Choroid plexus epithelial cell (primary cell): ENCODE data around the gene SPINDOC.
"Not testable (repeated sequence)": the region's sequence is repeated elsewhere in the genome, so short reads cannot be mapped to it uniquely, and the experiment has no call there.

Source experiments
- DNase-seq: peaks from one replicate; pipeline ENCODE4 v3.0.0-alpha.2; 2010; ENCODE audit warnings: low read depth
- H3K4me3 ChIP-seq: 2 replicates; pipeline ENCODE4 v1.5.1; 2011; ENCODE audit warnings: low read depth, mild to moderate bottlenecking, control low read depth, low read length, moderate library complexity
- TF ChIP-seq, protein P1 (sequence below): conservative IDR thresholded peaks from 2 replicates; pipeline ENCODE4 v1.5.1; 2011; ENCODE audit warnings: low read depth, mild to moderate bottlenecking, control low read depth, inconsistent platforms, low read length, moderate library complexity

The SPINDOC gene

DNA sequence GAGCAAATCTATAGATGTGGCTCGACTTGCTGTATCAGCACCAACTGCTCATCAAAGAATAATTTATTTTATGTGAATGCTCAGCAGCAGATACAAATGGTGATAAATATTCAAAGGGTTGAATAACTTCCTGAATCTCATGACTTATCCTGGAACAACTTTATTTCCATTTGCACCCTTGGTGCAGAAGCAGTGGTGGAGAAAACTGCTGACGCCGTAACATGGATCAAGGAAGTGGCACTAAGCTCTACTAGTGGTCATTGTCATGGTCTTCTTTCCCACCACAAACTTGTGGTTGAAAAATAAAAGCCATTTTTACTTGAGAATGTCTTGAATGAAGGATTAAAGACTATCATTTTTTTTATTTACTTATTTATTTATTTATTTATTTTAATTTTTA, 40.2 kb downstream of the SPINDOC start:
- TF ChIP-seq, protein P1, sequence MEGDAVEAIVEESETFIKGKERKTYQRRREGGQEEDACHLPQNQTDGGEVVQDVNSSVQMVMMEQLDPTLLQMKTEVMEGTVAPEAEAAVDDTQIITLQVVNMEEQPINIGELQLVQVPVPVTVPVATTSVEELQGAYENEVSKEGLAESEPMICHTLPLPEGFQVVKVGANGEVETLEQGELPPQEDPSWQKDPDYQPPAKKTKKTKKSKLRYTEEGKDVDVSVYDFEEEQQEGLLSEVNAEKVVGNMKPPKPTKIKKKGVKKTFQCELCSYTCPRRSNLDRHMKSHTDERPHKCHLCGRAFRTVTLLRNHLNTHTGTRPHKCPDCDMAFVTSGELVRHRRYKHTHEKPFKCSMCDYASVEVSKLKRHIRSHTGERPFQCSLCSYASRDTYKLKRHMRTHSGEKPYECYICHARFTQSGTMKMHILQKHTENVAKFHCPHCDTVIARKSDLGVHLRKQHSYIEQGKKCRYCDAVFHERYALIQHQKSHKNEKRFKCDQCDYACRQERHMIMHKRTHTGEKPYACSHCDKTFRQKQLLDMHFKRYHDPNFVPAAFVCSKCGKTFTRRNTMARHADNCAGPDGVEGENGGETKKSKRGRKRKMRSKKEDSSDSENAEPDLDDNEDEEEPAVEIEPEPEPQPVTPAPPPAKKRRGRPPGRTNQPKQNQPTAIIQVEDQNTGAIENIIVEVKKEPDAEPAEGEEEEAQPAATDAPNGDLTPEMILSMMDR: no peak

GRCh38 chr11:63854696-63855095, 41.4 kb downstream of the SPINDOC start:
- TF ChIP-seq, protein P1: no peak
- DNase-seq: no peak

More for the DNA sequence above, 40.2 kb downstream of the SPINDOC start:
- no peak overlapping the region for H3K4me3 ChIP-seq
- DNase-seq: no peak

GRCh38 chr11:63855975-63856374, 42.7 kb downstream of the SPINDOC start:
- H3K4me3 ChIP-seq: no peak overlapping the region
- DNase-seq: no peak
- TF ChIP-seq, protein P1: no peak

More at GRCh38 chr11:63854696-63855095, 41.4 kb downstream of the SPINDOC start:
- H3K4me3 ChIP-seq: no peak overlapping the region

DNA sequence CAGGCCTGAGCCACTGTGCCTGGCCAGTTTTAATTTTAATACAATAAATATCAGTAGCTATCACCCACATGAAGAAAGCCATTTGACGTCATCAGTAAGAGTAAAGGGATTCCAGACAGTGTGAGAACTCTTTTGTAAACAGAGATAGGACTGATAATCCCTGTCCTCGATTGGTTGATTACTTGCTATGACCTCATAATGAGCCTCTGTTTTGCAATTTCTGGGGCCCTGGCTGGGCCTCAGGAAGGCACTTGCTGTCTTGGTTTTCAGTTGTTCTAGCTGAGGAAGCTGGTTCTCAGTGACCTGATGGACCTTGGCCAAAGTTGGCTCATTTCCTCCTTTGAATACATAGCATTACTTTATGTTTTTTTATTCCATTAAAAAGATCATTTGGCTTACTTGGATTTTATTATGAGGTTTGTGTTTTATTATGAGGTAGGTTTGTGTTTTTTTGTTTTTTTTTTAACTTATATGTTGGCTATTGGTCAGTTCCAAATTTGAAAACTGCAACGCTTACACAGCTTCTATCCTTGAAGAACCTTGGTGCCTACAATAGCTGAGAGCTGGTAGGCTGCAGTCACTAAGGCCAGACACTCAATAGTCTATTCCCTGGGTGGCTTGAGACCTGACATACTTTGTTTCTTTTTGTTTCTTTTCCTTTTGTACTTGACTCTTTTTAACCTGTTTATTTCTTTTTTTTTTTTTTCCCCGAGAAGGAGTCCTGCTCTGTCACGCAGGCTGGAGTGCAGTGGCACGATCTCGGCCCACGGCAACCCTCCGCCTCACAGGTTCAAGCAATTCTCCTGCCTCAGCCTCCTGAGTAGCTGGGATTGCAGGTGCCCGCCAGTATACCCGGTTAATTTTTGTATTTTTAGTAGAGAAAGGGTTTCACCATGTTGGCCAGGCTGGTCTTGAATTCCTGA, 45.6 kb downstream of the SPINDOC start:
- no peak overlapping the region for H3K4me3 ChIP-seq
- peak; percentile 94 for DNase-seq
- TF ChIP-seq, protein P1: no peak

- DNase-seq: peak; percentile 61
- TF ChIP-seq, protein P1: no peak
- H3K4me3 ChIP-seq: no peak overlapping the region
Measured at GRCh38 chr11:63862923-63863322, 49.7 kb downstream of the SPINDOC start.

DNA sequence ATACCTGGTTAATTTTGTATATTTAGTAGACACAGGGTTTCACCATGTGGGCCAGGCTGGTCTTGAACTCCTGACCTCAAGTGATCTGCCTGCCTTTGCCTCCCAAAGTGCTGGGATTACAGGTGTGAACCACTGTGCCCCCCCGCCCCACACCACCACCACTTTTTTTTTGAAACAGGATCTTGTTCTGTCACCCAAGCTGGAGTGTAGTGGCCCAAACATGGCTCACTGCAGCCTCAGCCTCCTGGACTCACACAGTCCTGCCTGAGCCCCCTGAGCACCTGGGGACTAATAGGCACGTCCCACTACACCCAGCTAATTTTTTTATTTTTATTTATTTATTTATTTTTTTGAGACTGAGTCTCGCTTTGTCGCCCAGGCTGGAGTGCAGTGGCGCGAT, 50.4 kb downstream of the SPINDOC start:
- not testable (repeated sequence) for DNase-seq, H3K4me3 ChIP-seq

DNA sequence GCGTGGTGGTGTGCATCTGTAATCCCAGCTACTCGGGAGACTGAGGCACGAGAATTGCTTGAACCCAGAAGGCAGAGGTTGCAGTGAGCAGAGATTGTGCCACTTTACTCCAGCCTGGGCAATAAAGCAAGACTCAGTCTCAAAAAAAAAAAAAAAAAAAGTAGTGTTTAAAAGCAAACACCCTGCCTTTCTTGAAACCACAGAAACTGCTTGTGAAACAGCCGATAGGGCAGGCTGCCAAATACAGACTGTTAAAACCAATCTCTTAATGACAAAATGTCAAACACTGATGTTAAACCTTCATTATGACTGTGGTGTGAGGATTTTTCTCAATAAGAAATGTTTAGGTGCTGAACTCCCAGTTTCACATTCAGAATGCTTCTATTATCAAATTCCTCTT, 53.0 kb downstream of the SPINDOC start:
- peak; percentile 87 for DNase-seq
- TF ChIP-seq, protein P1: no peak
- H3K4me3 ChIP-seq: no peak overlapping the region
